H9 (cell line): Measurements from ENCODE around the gene TSEN15. TPM values are rescaled to one million over a fixed set of nuclear protein-coding genes. Genes with fewer than 3 reads are reported as not detected.

Source experiments
- DNase-seq: peaks from one replicate; pipeline ENCODE4 v3.0.0-alpha.2; 2017
- H2AFZ ChIP-seq: one replicate; pipeline ENCODE4 v1.6.1; 2013; ENCODE audit warnings: mild to moderate bottlenecking, low read length, control low read depth, moderate library complexity
- H2AK5ac ChIP-seq: 2 replicates; pipeline ENCODE4 v1.6.1; 2013; ENCODE audit warnings: low read length, control low read depth, mixed read lengths; ENCODE audit not compliant: insufficient read length
- H2BK120ac ChIP-seq: one replicate; pipeline ENCODE4 v1.6.1; 2013; ENCODE audit warnings: low read depth, mild to moderate bottlenecking, low read length, control low read depth, inconsistent platforms; ENCODE audit not compliant: poor library complexity, severe bottlenecking
- H2BK12ac ChIP-seq: 2 replicates; pipeline ENCODE4 v1.6.1; 2013; ENCODE audit warnings: low read length, control low read depth, mixed read lengths, low read depth; ENCODE audit not compliant: insufficient read length
- H2BK15ac ChIP-seq: 2 replicates; pipeline ENCODE4 v1.6.1; 2013; ENCODE audit warnings: low read depth, low read length, control low read depth
- H2BK20ac ChIP-seq: one replicate; pipeline ENCODE4 v1.6.1; 2013; ENCODE audit warnings: low read depth, mild to moderate bottlenecking, low read length, control low read depth, inconsistent platforms; ENCODE audit not compliant: poor library complexity, severe bottlenecking
- H2BK5ac ChIP-seq: 2 replicates; pipeline ENCODE4 v1.6.1; 2013; ENCODE audit warnings: low read length, control low read depth, mixed read lengths; ENCODE audit not compliant: insufficient read length
- H3K14ac ChIP-seq: 2 replicates; pipeline ENCODE4 v1.6.1; 2013; ENCODE audit warnings: low read length, control low read depth; ENCODE audit not compliant: insufficient read depth
- H3K18ac ChIP-seq: 2 replicates; pipeline ENCODE4 v1.6.1; 2013; ENCODE audit warnings: low read depth, mild to moderate bottlenecking, mixed read lengths, low read length, control low read depth; ENCODE audit not compliant: insufficient read length
- H3K23ac ChIP-seq: 2 replicates; pipeline ENCODE4 v1.6.1; 2013; ENCODE audit warnings: low read length, control low read depth, mixed read lengths, low read depth; ENCODE audit not compliant: insufficient read length
- H3K23me2 ChIP-seq: 2 replicates; pipeline ENCODE4 v1.6.1; 2013; ENCODE audit warnings: low read depth, mild to moderate bottlenecking, mixed read lengths, low read length, control low read depth; ENCODE audit not compliant: insufficient read length, poor library complexity, severe bottlenecking
- H3K27ac ChIP-seq: 2 replicates; pipeline ENCODE4 v1.5.1; 2013; ENCODE audit warnings: low read length, control low read depth, mixed read lengths, low read depth; ENCODE audit not compliant: insufficient read length
- H3K27me3 ChIP-seq: 2 replicates; pipeline ENCODE4 v1.6.1; 2013; ENCODE audit warnings: low read length, control low read depth, inconsistent platforms; ENCODE audit not compliant: insufficient read depth
- H3K4ac ChIP-seq: 2 replicates; pipeline ENCODE4 v1.6.1; 2013; ENCODE audit warnings: low read depth, mild to moderate bottlenecking, control low read depth, inconsistent platforms, low read length, moderate library complexity
- H3K4me1 ChIP-seq: 2 replicates; pipeline ENCODE4 v1.6.1; 2013; ENCODE audit warnings: low read length, control low read depth, inconsistent platforms; ENCODE audit not compliant: insufficient read depth
- H3K4me2 ChIP-seq: 2 replicates; pipeline ENCODE4 v1.6.1; 2013; ENCODE audit warnings: low read length, control low read depth, mixed read lengths; ENCODE audit not compliant: insufficient read length, insufficient read depth
- H3K56ac ChIP-seq: 2 replicates; pipeline ENCODE4 v1.6.1; 2013; ENCODE audit warnings: low read depth, mild to moderate bottlenecking, mixed read lengths, low read length, control low read depth; ENCODE audit not compliant: insufficient read length
- H3K79me1 ChIP-seq: 2 replicates; pipeline ENCODE4 v1.6.1; 2013; ENCODE audit warnings: low read depth, mild to moderate bottlenecking, moderate library complexity, low read length, control low read depth, inconsistent platforms; ENCODE audit not compliant: insufficient read depth, poor library complexity, severe bottlenecking
- H3K79me2 ChIP-seq: 2 replicates; pipeline ENCODE4 v1.6.1; 2013; ENCODE audit warnings: low read length, control low read depth, inconsistent platforms; ENCODE audit not compliant: insufficient read depth
- H3K9ac ChIP-seq: 2 replicates; pipeline ENCODE4 v1.6.1; 2013; ENCODE audit warnings: low read length, control low read depth, mixed read lengths; ENCODE audit not compliant: insufficient read length; ENCODE audit errors: extremely low read depth
- H3K9me3 ChIP-seq: one replicate; pipeline ENCODE4 v1.6.1; 2013; ENCODE audit warnings: low read depth, low read length, inconsistent platforms; ENCODE audit not compliant: control insufficient read depth
- H3T11ph ChIP-seq: one replicate; pipeline ENCODE4 v1.6.1; 2013; ENCODE audit warnings: mild to moderate bottlenecking, low read length, control low read depth, inconsistent platforms
- H4K20me1 ChIP-seq: one replicate; pipeline ENCODE4 v1.6.1; 2013; ENCODE audit not compliant: control insufficient read depth, insufficient read length, insufficient read depth
- H4K5ac ChIP-seq: 2 replicates; pipeline ENCODE4 v1.6.1; 2013; ENCODE audit warnings: low read depth, mild to moderate bottlenecking, mixed read lengths, low read length, control low read depth; ENCODE audit not compliant: insufficient read length
- H4K8ac ChIP-seq: replicated peaks from 2 replicates; pipeline ENCODE4 v1.6.1; 2013; ENCODE audit warnings: low read length, control low read depth, mixed read lengths, low read depth; ENCODE audit not compliant: insufficient read length
- H4K91ac ChIP-seq: 2 replicates; pipeline ENCODE4 v1.6.1; 2013; ENCODE audit warnings: low read depth, mild to moderate bottlenecking, moderate library complexity, mixed read lengths, low read length, control low read depth; ENCODE audit not compliant: insufficient read length
- H3K27ac Mint-ChIP-seq, 3 experiments: 2 replicates in 2 of 3; 3 replicates in 1 of 3; pipeline ENCODE4 v1.8.0; 2020 to 2021; ENCODE audit warnings: mixed read lengths in 3 of 3, mild to moderate bottlenecking in 1 of 3, moderate library complexity in 1 of 3
- H3K27me3 Mint-ChIP-seq: 2 replicates; pipeline ENCODE4 v1.8.0; 2021; ENCODE audit warnings: low read depth, mild to moderate bottlenecking, moderate library complexity, mixed read lengths
- H3K36me3 Mint-ChIP-seq, 3 experiments: 2 replicates in 2 of 3; 3 replicates in 1 of 3; pipeline ENCODE4 v1.8.0; 2020 to 2021; ENCODE audit warnings: low read depth in 3 of 3, mixed read lengths in 3 of 3; ENCODE audit not compliant: insufficient read depth in 1 of 3
- H3K4me1 Mint-ChIP-seq, 2 experiments: 2 replicates each; pipeline ENCODE4 v1.8.0; 2020; ENCODE audit warnings: mixed read lengths in 2 of 2
- H3K4me3 Mint-ChIP-seq, 2 experiments: 2 replicates in 1 of 2; 3 replicates in 1 of 2; pipeline ENCODE4 v1.8.0; 2020 to 2021; ENCODE audit warnings: mild to moderate bottlenecking in 2 of 2, mixed read lengths in 2 of 2, moderate library complexity in 1 of 2
- H3K9me3 Mint-ChIP-seq, 2 experiments: 2 replicates in 1 of 2; 3 replicates in 1 of 2; pipeline ENCODE4 v1.8.0; 2020; ENCODE audit warnings: mild to moderate bottlenecking in 2 of 2, mixed read lengths in 2 of 2, moderate library complexity in 1 of 2
- total RNA-seq: library from RNA; stranded (reverse); gene quantifications from 2 replicates; pipeline ENCODE4 v1.2.1, GENCODE V29; 2021
- TF ChIP-seq, protein P1 (sequence below): fragments of 200-600 bp; sonication (generic); conservative IDR thresholded peaks from 3 replicates; pipeline ENCODE4 v1.8.0; 2021; ENCODE audit warnings: antibody characterized with exemption, mild to moderate bottlenecking

Gene TSEN15
- total RNA-seq, 1 experiment from 2014 or later = 21.9 TPM

DNA sequence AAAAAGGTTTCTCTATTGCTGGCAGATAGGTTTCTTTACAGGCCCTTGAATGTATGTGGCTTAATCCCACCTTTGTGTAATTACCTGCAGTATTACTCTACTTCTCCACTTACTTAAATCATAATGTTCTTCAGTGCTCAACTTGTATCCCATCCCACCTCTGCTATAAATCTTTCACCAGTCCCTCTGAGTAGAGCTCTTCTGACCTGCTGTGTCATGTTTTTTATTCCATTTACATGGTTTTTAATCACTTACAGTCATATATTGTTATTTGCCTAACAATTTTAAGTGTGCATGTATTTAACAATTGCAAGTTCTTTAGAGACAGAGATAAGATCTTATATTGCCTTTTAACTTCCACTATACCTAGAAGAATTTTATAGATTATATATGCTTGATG is 2.4 kb downstream of the TSEN15 start:
- Mint-ChIP-seq H3K4me3 (no peak overlapping the region), H3K9me3 (no peaks in the 10 kb centered on the region; a peak in 2 of 5 replicates)
- H2AK5ac ChIP-seq = no peak overlapping the region

More for the DNA sequence above, 2.4 kb downstream of the TSEN15 start:
- Mint-ChIP-seq H3K4me1 (peaks cover 35 to 44% of the 10 kb centered on the region in 2 experiments), H3K27me3 (peaks cover 3% of the 10 kb centered on the region), H3K27ac (no peak overlapping the region), H3K36me3 (peaks cover 8 to 20% (median 10%) of the 10 kb centered on the region in 3 experiments)
- Histone ChIP-seq H4K20me1 (no peaks in the 10 kb centered on the region), H3K23ac (no peak overlapping the region), H3K9me3 (no peaks in the 10 kb centered on the region), H3K9ac (no peak overlapping the region), H3K4ac (no peak overlapping the region), H2BK15ac (no peak overlapping the region), H3K14ac (no peak overlapping the region), H3K79me1 (no peaks in the 10 kb centered on the region), H2BK20ac (no peak overlapping the region), H2BK12ac (no peak overlapping the region), H3K23me2 (peaks cover 4% of the 10 kb centered on the region), H2BK120ac (no peak overlapping the region), H4K8ac (no peak overlapping the region), H3K4me1 (peaks cover 3% of the 10 kb centered on the region; the same call in 1 of the 2 replicates), H3K27me3 (no peaks in the 10 kb centered on the region), H3T11ph (no peak overlapping the region), H3K79me2 (no peaks in the 10 kb centered on the region), H3K56ac (no peak overlapping the region), H4K91ac (no peak overlapping the region), H2BK5ac (no peak overlapping the region), H3K18ac (no peak overlapping the region), H4K5ac (no peak overlapping the region), H3K27ac (no peak overlapping the region), H2AFZ (no peak overlapping the region), H3K4me2 (no peak overlapping the region)
- DNase-seq = no peak
- TF ChIP-seq, protein P1, sequence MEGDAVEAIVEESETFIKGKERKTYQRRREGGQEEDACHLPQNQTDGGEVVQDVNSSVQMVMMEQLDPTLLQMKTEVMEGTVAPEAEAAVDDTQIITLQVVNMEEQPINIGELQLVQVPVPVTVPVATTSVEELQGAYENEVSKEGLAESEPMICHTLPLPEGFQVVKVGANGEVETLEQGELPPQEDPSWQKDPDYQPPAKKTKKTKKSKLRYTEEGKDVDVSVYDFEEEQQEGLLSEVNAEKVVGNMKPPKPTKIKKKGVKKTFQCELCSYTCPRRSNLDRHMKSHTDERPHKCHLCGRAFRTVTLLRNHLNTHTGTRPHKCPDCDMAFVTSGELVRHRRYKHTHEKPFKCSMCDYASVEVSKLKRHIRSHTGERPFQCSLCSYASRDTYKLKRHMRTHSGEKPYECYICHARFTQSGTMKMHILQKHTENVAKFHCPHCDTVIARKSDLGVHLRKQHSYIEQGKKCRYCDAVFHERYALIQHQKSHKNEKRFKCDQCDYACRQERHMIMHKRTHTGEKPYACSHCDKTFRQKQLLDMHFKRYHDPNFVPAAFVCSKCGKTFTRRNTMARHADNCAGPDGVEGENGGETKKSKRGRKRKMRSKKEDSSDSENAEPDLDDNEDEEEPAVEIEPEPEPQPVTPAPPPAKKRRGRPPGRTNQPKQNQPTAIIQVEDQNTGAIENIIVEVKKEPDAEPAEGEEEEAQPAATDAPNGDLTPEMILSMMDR = no peak
